ENCODE results near the gene PLEKHM2.
"Not testable (repeated sequence)": the region's sequence is repeated elsewhere in the genome, so short reads cannot be mapped to it uniquely, and the experiment has no call there.

PLEKHM2 gene, protein sequence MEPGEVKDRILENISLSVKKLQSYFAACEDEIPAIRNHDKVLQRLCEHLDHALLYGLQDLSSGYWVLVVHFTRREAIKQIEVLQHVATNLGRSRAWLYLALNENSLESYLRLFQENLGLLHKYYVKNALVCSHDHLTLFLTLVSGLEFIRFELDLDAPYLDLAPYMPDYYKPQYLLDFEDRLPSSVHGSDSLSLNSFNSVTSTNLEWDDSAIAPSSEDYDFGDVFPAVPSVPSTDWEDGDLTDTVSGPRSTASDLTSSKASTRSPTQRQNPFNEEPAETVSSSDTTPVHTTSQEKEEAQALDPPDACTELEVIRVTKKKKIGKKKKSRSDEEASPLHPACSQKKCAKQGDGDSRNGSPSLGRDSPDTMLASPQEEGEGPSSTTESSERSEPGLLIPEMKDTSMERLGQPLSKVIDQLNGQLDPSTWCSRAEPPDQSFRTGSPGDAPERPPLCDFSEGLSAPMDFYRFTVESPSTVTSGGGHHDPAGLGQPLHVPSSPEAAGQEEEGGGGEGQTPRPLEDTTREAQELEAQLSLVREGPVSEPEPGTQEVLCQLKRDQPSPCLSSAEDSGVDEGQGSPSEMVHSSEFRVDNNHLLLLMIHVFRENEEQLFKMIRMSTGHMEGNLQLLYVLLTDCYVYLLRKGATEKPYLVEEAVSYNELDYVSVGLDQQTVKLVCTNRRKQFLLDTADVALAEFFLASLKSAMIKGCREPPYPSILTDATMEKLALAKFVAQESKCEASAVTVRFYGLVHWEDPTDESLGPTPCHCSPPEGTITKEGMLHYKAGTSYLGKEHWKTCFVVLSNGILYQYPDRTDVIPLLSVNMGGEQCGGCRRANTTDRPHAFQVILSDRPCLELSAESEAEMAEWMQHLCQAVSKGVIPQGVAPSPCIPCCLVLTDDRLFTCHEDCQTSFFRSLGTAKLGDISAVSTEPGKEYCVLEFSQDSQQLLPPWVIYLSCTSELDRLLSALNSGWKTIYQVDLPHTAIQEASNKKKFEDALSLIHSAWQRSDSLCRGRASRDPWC
- total RNA-seq, result 97.4 to 100.0 reads per million in 2 experiments

- peak; percentile 18 for DNase-seq (ENCODE audit: low read depth)
Measured at GRCh38 chr1:15684042-15684461, at the start of gene PLEKHM2. Gene PLEKHM2 (plus strand): TSS chr1:15684320. CDS start chr1:15684559, 239 bp downstream.

DNA sequence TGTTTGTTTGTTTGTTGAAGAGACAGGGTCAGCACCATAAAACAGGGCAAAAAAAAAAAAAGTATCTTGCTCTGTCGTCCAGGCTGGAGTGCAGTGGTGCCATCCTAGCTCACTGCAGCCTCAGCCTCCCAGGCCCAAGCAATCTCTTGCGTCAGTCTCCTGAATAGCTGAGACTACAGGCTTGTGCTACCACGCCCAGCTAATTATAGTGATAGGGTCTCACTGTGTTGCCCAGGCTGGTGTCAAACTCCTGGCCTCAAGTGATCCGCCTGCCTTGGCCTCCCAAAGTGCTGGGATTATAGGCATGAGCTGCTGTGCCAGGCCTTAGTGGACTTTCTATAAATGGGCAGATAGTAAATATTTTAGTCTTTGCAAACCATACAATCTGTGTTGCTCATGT lies 47.7 kb upstream of the PLEKHM2 start:
- DNase-seq (ENCODE audit: low read depth), result no peak

DNA sequence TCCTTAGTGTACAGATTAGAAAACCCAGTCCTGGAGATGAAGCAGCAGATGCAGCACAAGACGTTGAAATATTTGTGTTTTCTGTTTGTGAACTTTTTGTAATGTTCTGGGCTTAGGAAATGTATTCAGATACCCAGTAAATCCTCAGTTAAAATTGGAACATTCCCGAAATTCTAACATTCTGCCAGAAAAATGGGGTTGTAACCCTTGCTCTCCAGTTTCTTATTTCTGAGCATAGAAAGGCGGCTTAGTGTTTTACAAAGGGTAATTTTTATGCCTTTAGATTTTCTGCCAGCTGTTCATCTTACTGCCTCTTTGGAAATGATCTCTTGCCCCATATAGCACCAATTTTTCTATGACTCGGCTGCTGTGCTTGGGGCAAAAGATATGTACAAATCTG lies 46.3 kb upstream of the PLEKHM2 start:
- no peak for DNase-seq (ENCODE audit: low read depth)

DNA sequence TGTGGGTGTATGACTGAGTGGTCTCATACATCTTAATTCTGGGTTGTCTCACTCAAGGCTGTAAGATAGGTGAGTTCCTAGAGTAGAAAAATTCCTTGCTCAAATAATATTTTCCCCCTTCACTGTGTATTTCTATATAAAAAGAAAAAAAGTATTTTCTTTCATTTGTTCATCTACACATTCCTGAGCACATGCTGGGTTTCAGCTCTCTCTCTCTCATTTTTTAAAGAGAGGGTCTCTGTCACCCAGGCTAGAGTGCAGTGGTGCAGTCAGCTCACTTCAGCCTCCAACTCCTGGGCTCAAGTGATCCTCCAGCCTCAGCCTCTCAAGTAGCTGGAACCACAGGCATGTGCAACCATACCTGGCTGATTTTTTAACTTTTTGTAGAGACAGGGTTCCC lies 44.9 kb upstream of the PLEKHM2 start:
- no peak for DNase-seq (ENCODE audit: low read depth)

DNA sequence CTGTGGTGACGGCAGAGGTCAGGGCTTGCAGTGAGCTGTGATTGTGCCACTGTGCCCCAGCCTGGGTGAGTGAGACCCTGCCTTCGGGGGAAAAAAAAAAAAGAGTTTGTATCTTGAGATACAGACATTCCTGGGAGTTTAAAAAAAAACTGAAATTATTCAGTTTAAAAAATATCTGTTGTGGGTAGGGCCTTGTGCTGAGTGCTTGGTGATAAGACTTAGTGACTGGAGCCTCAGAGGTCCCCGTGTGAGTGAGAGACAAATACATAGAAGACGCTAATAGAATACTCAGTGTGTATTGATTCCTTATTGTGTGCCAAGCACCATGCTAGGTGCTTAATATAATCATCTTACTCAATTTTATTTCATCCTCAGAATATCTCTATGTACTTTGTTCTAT lies 44.2 kb upstream of the PLEKHM2 start:
- DNase-seq (ENCODE audit: low read depth), result no peak

- no peak for DNase-seq (ENCODE audit: low read depth)
Measured at GRCh38 chr1:15640667-15641066, 43.5 kb upstream of the PLEKHM2 start.

DNA sequence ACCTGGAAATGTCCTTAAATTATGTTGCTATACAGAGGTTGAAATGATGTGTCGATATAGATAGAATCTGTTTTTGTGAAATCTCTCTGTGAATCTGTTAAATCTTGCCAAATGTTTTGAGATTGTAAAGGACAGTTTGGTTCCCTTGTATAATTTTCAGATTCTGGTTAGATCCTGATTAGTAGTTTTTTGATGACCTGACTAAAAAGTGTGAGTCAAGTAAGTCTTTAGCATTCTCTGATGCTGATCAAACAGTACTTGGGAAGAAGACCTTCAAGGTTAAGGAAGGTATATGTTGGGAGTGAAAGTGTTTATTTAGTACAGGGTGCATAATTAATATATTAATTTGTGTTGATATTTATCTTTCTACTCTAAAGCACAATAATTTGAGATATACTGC lies 34.2 kb upstream of the PLEKHM2 start:
- DNase-seq (ENCODE audit: low read depth), result no peak

DNA sequence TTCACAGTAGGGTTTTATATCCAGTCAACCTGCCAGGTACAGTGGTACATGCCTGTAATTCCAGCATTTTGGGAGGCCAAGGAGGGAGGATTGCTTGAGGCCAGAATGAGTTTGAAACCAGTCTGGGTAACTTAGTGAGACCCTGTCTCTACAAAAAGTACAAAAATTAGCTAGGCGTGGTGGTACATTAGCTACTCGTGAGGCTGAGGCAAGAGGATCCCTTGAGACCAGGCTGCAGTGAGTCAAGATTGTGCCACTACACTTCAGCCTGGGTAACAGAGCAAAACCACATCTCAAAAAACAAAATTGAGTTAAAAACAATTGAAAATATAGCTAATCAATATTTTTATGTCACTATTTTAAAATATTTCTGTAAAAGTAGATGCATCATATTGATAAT lies 33.7 kb upstream of the PLEKHM2 start:
- no peak for DNase-seq (ENCODE audit: low read depth)

DNA sequence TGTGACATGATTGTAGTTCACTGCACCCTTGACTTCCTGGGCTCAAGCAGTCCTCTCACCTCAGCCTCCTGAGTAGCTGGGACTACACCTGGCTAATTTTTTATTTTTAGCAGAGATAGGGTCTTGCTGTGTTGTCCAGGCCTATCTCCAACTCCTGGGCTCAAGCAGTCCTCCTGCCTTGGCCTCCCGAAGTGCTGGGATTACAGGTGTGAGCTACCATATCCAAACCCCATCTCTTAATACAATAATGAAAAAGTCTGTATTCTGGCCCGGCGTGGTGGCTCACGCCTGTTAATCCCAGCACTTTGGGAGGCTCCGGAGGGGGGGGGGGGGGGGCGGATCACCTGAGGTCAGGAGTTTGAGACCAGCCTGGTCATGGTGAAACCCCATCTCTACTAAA lies 32.0 kb upstream of the PLEKHM2 start:
- DNase-seq (ENCODE audit: low read depth), result not testable (repeated sequence)

- DNase-seq (ENCODE audit: low read depth), result no peak
Measured at GRCh38 chr1:15654091-15654690, 29.9 kb upstream of the PLEKHM2 start.

GRCh38 chr1:15656464-15656863 lies 27.7 kb upstream of the PLEKHM2 start:
- DNase-seq (ENCODE audit: low read depth), result no peak

DNA sequence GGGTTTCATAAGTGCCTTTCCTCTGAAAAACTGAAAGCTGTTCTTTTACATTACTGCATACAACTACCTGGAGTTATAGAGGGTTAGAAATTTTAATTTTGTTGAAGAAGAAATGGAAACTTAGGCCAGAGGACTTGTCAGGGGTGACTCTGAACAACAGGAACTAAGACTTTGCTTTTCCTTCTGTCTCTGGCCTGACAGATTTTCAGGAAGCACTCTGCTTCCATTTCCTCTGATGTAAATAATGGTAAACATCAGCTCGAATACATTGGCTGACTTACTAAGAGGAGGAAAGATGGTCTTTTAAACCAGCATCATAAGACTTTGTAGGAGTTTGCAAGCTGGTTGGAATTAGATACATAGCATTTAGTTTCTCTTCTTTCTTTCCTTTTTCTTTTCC lies 27.1 kb upstream of the PLEKHM2 start:
- no peak for DNase-seq (ENCODE audit: low read depth)

- no peak for DNase-seq (ENCODE audit: low read depth)
Measured at GRCh38 chr1:15660151-15660550, 24.0 kb upstream of the PLEKHM2 start.

GRCh38 chr1:15662477-15662876 lies 21.6 kb upstream of the PLEKHM2 start:
- no peak for DNase-seq (ENCODE audit: low read depth)

- no peak for DNase-seq (ENCODE audit: low read depth)
Measured at GRCh38 chr1:15663925-15664324, 20.2 kb upstream of the PLEKHM2 start.

- DNase-seq (ENCODE audit: low read depth), result no peak
Measured at GRCh38 chr1:15667362-15667761, 16.8 kb upstream of the PLEKHM2 start.

GRCh38 chr1:15668089-15668754 lies 15.9 kb upstream of the PLEKHM2 start:
- no peak for DNase-seq (ENCODE audit: low read depth)

DNA sequence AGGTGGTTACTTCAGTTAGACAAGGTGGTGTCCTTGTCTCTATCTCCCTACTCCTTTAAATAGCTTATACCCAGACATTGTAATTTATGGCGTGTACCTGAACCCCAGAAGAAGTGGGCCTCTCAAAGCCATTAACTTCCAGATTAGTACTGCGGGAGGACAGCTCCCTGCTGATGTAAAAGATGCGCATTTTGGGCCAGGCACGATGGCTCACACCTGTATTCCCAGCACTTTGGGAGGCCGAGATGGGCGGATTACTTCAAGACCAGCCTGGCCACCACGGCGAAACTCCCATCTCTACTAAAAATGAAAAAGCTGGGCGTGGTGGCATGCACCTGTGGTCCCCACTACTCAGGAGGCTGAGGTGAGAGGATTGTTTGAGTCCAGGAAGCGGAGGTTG lies 15.0 kb upstream of the PLEKHM2 start:
- no peak for DNase-seq (ENCODE audit: low read depth)

DNA sequence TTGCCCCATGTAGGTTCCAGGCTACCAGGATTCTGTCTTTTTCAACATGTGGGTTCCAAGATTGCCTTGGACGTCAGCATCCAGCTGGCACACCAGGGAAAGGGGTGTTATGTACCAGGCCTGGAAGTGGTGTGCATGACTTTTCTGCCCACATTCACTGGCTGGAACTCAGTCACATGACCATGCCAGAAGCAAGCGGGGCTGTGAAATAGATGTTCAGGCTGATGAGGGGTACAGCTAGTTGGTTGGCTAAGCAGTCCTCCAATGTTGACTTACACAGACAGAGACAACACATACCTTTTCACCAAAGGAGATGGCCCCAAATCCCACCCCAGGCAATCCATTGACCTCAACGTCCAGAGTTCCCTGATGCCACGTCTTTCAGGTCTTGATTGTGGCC lies 14.3 kb upstream of the PLEKHM2 start:
- DNase-seq (ENCODE audit: low read depth), result no peak

GRCh38 chr1:15671430-15671829 lies 12.7 kb upstream of the PLEKHM2 start:
- DNase-seq (ENCODE audit: low read depth), result no peak

- DNase-seq (ENCODE audit: low read depth), result no peak
Measured at GRCh38 chr1:15674386-15675159, 9.5 kb upstream of the PLEKHM2 start.

All from T follicular helper cell (primary cell).